K562 (cell line): ENCODE measurements around the gene ARNT2. TPM values are rescaled to one million over a fixed set of nuclear protein-coding genes. Genes with fewer than 3 reads are reported as not detected.

Experiments
- ATAC-seq: fragments of 200-7000 bp; cut with Tn5 transposase; 3 replicates; pipeline ENCODE4 v1.9.1; 2020; ENCODE audit warnings: moderate library complexity
- BruUV-seq: library from RNA; stranded (reverse); fragments of 400-500 nt; replicated peaks from 2 replicates; lab custom pipeline; 2021; lab: Mats Ljungman, UMichigan
- CTCF ChIA-PET: fragments of 300-600 bp; formaldehyde crosslinking; extraction: SDS; loops from one replicate; lab custom pipeline; 2021; ENCODE audit warnings: low intra/inter-chr PET ratio; lab: Yijun Ruan, JAX
- POLR2A ChIA-PET: fragments of 300-600, 350-650 bp; sonication (Branson Sonifier 250); formaldehyde crosslinking; extraction: SDS; loops from one replicate; lab custom pipeline; 2021; ENCODE audit warnings: antibody characterized with exemption, inconsistent platforms; lab: Yijun Ruan, JAX
- DNase-seq, 4 experiments: peaks; one replicate each; pipeline versions ENCODE4 v3.0.0 to v3.0.0-alpha.2; 2011 to 2018; ENCODE audit warnings: low spot score in 3 of 4, mixed read lengths in 3 of 4; ENCODE audit errors: extremely low read depth in 1 of 4
- FAIRE-seq: peaks from 2 replicates; lab custom pipeline; 2011; peaks lifted over from hg19 to GRCh38; lab: Jason Lieb, UNC
- H2AFZ ChIP-seq: 2 replicates; pipeline ENCODE4 v1.6.0; 2011; ENCODE audit warnings: low read depth, low read length, control low read depth, inconsistent platforms
- H3K27ac ChIP-seq: fragments of 200-600 bp; 3 replicates; pipeline ENCODE4 v1.8.0; 2011; ENCODE audit warnings: low read depth, mild to moderate bottlenecking, control low read depth, inconsistent platforms, low read length, moderate library complexity, mixed read lengths; ENCODE audit errors: extremely low read depth
- H3K27me3 ChIP-seq, 2 experiments: fragments of 300-600 bp in 1 of 2; 2 replicates in 1 of 2; 3 replicates in 1 of 2; pipeline versions ENCODE4 v1.6.0 to v1.8.0; 2011; ENCODE audit warnings: inconsistent platforms in 2 of 2, low read length in 2 of 2, mild to moderate bottlenecking in 1 of 2, mixed read lengths in 1 of 2, moderate library complexity in 1 of 2; ENCODE audit not compliant: control insufficient read depth in 2 of 2, insufficient read depth in 2 of 2
- H3K36me3 ChIP-seq: fragments of 300-600 bp; 3 replicates; pipeline ENCODE4 v1.8.0; 2011; ENCODE audit warnings: mild to moderate bottlenecking, low read length, inconsistent platforms; ENCODE audit not compliant: control insufficient read depth, insufficient read depth
- H3K4me1 ChIP-seq, 2 experiments: fragments of 200-600 bp in 1 of 2; replicated peaks in 1 of 2; 2 replicates in 1 of 2; 3 replicates in 1 of 2; pipeline versions ENCODE4 v1.5.1 to v1.8.0; 2011; ENCODE audit warnings: inconsistent platforms in 2 of 2, low read length in 2 of 2, mild to moderate bottlenecking in 1 of 2, mixed read lengths in 1 of 2, moderate library complexity in 1 of 2; ENCODE audit not compliant: control insufficient read depth in 2 of 2, insufficient read depth in 2 of 2
- H3K4me2 ChIP-seq: 2 replicates; pipeline ENCODE4 v1.6.1; 2011; ENCODE audit warnings: low read length, control low read depth, inconsistent platforms, mixed read lengths; ENCODE audit not compliant: insufficient read depth
- H3K4me3 ChIP-seq: fragments of 200-600 bp; sonication (generic), shearing (Covaris generic); 2 replicates; pipeline ENCODE4 v1.5.1; 2016; ENCODE audit warnings: control low read depth, inconsistent platforms
- H3K79me2 ChIP-seq: fragments of 200-600 bp; 3 replicates; pipeline ENCODE4 v1.8.0; 2011; ENCODE audit warnings: low read length, inconsistent platforms; ENCODE audit not compliant: control insufficient read depth, insufficient read depth
- H3K9ac ChIP-seq, 2 experiments: 2 replicates each; pipeline versions ENCODE4 v1.6.0 to v1.6.1; 2011; ENCODE audit warnings: low read depth in 2 of 2, low read length in 2 of 2, control low read depth in 1 of 2, inconsistent platforms in 1 of 2, mild to moderate bottlenecking in 1 of 2, mixed read lengths in 1 of 2; ENCODE audit not compliant: insufficient read depth in 1 of 2
- H3K9me1 ChIP-seq: one replicate; pipeline ENCODE4 v1.6.0; 2011; ENCODE audit warnings: inconsistent platforms, mild to moderate bottlenecking, low read length, moderate library complexity; ENCODE audit not compliant: control insufficient read depth, insufficient read depth
- H3K9me3 ChIP-seq: replicated peaks from 2 replicates; pipeline ENCODE4 v1.5.1; 2011; ENCODE audit warnings: low read depth, low read length, inconsistent platforms; ENCODE audit not compliant: control insufficient read depth, insufficient read depth
- H4K20me1 ChIP-seq: replicated peaks from 2 replicates; pipeline ENCODE4 v1.6.1; 2011; ENCODE audit warnings: low read length, inconsistent platforms, mixed read lengths; ENCODE audit not compliant: control insufficient read depth, insufficient read depth
- SMC3 ChIP-seq: conservative IDR thresholded peaks from 2 replicates; pipeline ENCODE4 v1.6.1; 2011; ENCODE audit warnings: low read depth, low read length, improper control_type of control experiment; ENCODE audit not compliant: insufficient read depth
- TEAD1 ChIP-seq, 2 experiments: fragments of 450-650 bp in 1 of 2; sonication (generic) in 1 of 2; formaldehyde crosslinking; IDR thresholded peaks; 2 replicates each; pipeline versions ENCODE4 v1.4.0 to v1.8.0; 2020 to 2022; ENCODE audit warnings: mild to moderate bottlenecking in 2 of 2, missing genetic modification reagents in 1 of 2
- ZBTB34 ChIP-seq: fragments of 250-450 bp; sonication (Bioruptor Pico); IDR thresholded peaks from 2 replicates; pipeline ENCODE4 v1.8.0; 2021; ENCODE audit warnings: mild to moderate bottlenecking, moderate library complexity
- ZBTB8A ChIP-seq: fragments of 450-650 bp; IDR thresholded peaks from 2 replicates; pipeline ENCODE4 v1.6.1; 2018; ENCODE audit warnings: mild to moderate bottlenecking, moderate library complexity; ENCODE audit not compliant: partially characterized antibody
- ZNF23 ChIP-seq: fragments of 250-450 bp; sonication (Bioruptor Pico); IDR thresholded peaks from 2 replicates; pipeline ENCODE4 v1.4.0; 2020; ENCODE audit warnings: mild to moderate bottlenecking
- ZNF263 ChIP-seq: sonication (generic); formaldehyde crosslinking; IDR thresholded peaks from 2 replicates; pipeline ENCODE4 v1.8.0; 2022; ENCODE audit warnings: mild to moderate bottlenecking, missing genetic modification reagents, borderline replicate concordance
- WGBS: fragments of 100-300 bp; shearing (Covaris generic); methylation state at CpG from one replicate; pipeline ENCODE4 v1.1.6; 2016; ENCODE audit warnings: low coverage, mixed read lengths; ENCODE audit not compliant: insufficient coverage; ENCODE audit errors: missing lambda C conversion rate; 5-methylcytosine and 5-hydroxymethylcytosine counted together
- in situ Hi-C: fragments of 300-500 bp; cut with MboI; formaldehyde crosslinking; loops from 4 replicates; pipeline ENCODE4 v1.15.0; 2018; ENCODE audit warnings: inconsistent platforms, mixed read lengths
- intact Hi-C: fragments of 100-400 bp; cut with micrococcal nuclease; formaldehyde crosslinking; loops from 2 replicates; pipeline ENCODE4 v1.14.2; 2022
- polyA plus RNA-seq, 8 experiments: library from polyadenylated mRNA; depleted of rRNA in 4 of 8; stranded (reverse) in 5 of 8; unstranded in 3 of 8; fragments of >200 nt; fragmentation: Nextera tagmentation in 2 of 8; fragmentation: Illumina TruSeq in 1 of 8; extraction: Ambion mirVana in 2 of 8; extraction: Trizol in 1 of 8; gene quantifications; 2 replicates each; pipeline versions ENCODE4 v1.2.1 to v1.2.3, GENCODE V29; 2011 to 2014; ENCODE audit warnings: inconsistent platforms in 1 of 8, missing spikeins in 1 of 8
- total RNA-seq, 7 experiments: library from RNA; depleted of rRNA in 6 of 7; stranded (reverse); fragments of >200 nt in 6 of 7; fragmentation: Illumina TruSeq in 2 of 7; extraction: Trizol in 2 of 7; gene quantifications; 2 replicates each; pipeline versions ENCODE4 v1.2.1 to v1.2.3, GENCODE V29; 2011 to 2021; ENCODE audit warnings: low replicate concordance in 1 of 7
- TF ChIP-seq, protein P1 (sequence below): fragments of 450-650 bp; IDR thresholded peaks from 2 replicates; pipeline ENCODE4 v1.7.1; 2018; ENCODE audit warnings: mild to moderate bottlenecking, low read depth; ENCODE audit not compliant: partially characterized antibody

ARNT2 gene
- total and polyA plus RNA-seq, 9 of the 15 experiments (the other 6 are each of a cell fraction or from before 2014, with no cell fraction given): 0.01 TPM; not detected in 8

DNA sequence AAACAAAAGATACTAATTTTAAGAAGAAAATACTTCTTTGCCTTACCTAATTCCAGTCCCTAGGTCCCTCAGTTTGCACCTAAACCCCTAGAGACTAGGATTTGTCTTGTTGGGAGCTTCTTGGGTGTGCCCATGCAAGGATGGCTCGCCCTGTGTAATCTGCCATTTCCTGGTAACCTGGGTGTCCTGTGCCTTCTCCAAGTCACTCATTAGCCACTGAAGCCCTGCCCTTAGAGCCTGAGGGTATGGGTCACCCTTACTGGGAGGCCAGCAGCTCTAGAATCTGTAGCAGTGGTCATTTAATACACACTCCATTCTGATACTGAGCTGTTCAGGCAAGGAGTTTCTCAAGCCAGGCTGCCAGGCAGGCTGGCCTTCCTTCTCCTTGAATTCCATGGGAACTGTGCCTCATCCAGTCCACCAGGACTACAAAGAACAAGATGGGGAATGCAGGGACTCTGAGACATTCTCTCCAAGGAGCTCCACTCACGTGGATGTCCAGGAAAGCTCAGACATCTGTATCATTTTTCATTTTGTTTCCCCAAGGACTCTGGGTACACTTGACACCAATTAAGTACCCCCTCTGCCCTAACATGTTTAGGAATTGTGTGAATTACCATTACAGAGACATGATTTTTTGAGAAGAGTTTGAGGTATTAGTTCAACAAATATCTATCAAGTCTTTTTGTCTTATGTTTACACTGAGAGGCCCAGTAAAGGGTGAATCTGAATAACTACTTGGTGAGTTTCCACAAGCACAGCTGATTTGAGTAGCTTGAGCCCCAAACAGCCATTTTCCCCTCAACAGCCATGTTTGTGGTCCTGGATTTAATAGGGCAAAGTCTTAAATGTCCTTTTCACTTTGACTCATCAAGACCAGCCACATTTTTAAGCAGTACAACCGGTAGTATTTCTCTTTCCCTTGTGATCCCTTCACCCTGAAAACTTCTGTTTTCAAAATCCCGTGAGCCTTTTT is 52.6 kb downstream of the ARNT2 start:
- no peak overlapping the region for H2AFZ ChIP-seq
- H3K4me1 ChIP-seq: no peaks in the 10 kb centered on the region
- H3K9me1 ChIP-seq: no peaks in the 10 kb centered on the region
- ChIA-PET CTCF (interaction anchor here (1.5 to 2.0 kb wide), 4 partner anchors 319 to 809 kb away, joined by 9 to 12 read pairs (median 11); partner anchors contain the start of gene CEMIP), POLR2A (interaction anchor here (0.9 kb wide), 1 partner anchor 11 kb away, joined by 4 read pairs; no protein-coding TSS in a partner anchor)
- H3K9me3 ChIP-seq: no peaks in the 10 kb centered on the region
- FAIRE-seq: no peak
- WGBS: 0% methylated on average over 4 of the region's 4 CpGs
- intact Hi-C loops: loop anchor here (1.0 to 5.0 kb wide), 3 partner anchors 319 to 810 kb away; no protein-coding TSS in a partner anchor
- H4K20me1 ChIP-seq: no peaks in the 10 kb centered on the region
- in situ Hi-C loops: loop anchor here (5.0 to 25.0 kb wide), 4 partner anchors 320 to 808 kb away; partner anchors contain the start of gene CEMIP
- no peak for TF ChIP-seq ZNF263 (CRISPR knock-in tag)
- TF ChIP-seq TEAD1 (CRISPR knock-in tag; IDR thresholded peaks at IDR 0.05): no peak
- TF ChIP-seq, protein P1, sequence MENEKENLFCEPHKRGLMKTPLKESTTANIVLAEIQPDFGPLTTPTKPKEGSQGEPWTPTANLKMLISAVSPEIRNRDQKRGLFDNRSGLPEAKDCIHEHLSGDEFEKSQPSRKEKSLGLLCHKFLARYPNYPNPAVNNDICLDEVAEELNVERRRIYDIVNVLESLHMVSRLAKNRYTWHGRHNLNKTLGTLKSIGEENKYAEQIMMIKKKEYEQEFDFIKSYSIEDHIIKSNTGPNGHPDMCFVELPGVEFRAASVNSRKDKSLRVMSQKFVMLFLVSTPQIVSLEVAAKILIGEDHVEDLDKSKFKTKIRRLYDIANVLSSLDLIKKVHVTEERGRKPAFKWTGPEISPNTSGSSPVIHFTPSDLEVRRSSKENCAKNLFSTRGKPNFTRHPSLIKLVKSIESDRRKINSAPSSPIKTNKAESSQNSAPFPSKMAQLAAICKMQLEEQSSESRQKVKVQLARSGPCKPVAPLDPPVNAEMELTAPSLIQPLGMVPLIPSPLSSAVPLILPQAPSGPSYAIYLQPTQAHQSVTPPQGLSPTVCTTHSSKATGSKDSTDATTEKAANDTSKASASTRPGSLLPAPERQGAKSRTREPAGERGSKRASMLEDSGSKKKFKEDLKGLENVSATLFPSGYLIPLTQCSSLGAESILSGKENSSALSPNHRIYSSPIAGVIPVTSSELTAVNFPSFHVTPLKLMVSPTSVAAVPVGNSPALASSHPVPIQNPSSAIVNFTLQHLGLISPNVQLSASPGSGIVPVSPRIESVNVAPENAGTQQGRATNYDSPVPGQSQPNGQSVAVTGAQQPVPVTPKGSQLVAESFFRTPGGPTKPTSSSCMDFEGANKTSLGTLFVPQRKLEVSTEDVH: no peak
- no peak for TF ChIP-seq SMC3
- TF ChIP-seq ZBTB34 (CRISPR knock-in tag): no peak
- TF ChIP-seq ZBTB8A: no peak
- no peak for TF ChIP-seq ZNF23 (CRISPR knock-in tag)
- no peaks in the 10 kb centered on the region for H3K36me3 ChIP-seq
- H3K27ac ChIP-seq: no peak overlapping the region
- no peak for DNase-seq
- no peaks in the 10 kb centered on the region for H3K79me2 ChIP-seq
- ATAC-seq: no peak
- H3K27me3 ChIP-seq: peaks cover 0 to 30% of the 10 kb centered on the region in 2 experiments; a peak in 2 of 5 replicates
- no TSS peak for BruUV-seq
- H3K9ac ChIP-seq: no peak overlapping the region
- H3K4me2 ChIP-seq: no peak overlapping the region
- no peak overlapping the region for H3K4me3 ChIP-seq
